IMR-90 (cell line): ENCODE measurements around the gene SLC9C2.

Source experiments
- POLR2A ChIP-seq: IDR thresholded peaks from 2 replicates; pipeline ENCODE4 v1.6.1; 2012; ENCODE audit warnings: mild to moderate bottlenecking, low read depth, low read length
- RAD21 ChIP-seq: IDR thresholded peaks from 2 replicates; pipeline ENCODE4 v1.6.1; 2012; ENCODE audit warnings: low read length, improper control_type of control experiment
- SMC3 ChIP-seq: fragments of 150-350 bp; IDR thresholded peaks from 2 replicates; pipeline ENCODE4 v1.6.1; 2016; ENCODE audit warnings: low read depth, mild to moderate bottlenecking, antibody characterized with exemption, low read length, moderate library complexity
- TF ChIP-seq, protein P1 (sequence below): conservative IDR thresholded peaks from 2 replicates; pipeline ENCODE4 v1.5.1; 2012; ENCODE audit warnings: mild to moderate bottlenecking, low read depth, low read length, improper control_type of control experiment

DNA sequence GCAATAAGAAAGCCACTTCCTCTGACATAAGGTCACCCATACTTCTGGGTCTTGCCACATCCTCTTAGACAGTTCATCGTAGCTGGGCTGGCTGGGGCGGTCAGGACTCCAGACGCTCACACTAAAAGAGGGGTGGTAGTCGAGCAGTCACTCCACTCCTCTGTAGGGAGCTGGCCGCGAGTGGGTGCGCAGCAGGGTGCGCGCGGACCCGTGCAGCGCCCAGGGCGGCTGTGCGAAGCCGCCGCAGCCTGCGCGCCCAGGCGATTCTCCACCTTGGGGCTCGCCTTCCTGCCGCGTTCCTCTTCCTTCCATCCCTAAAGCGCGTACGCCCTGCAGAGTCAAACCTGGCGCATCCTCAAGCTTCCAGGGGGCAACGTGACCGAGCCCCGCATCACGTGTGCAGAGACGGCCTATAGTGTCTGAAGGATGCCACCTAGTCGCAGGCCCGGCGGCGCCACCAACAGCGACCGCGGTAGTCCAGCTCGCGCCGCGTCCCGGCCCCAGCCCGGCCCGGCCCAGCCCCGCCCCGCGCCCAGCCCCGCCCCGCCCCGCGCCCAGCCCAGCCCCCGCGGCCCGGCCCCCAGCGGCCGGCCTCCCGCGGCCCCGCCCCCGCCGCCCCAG lies 126.1 kb downstream of the SLC9C2 start:
- TF ChIP-seq POLR2A (peak; percentile 37; the same call in 1 of the 2 replicates), RAD21 (no peak), SMC3 (no peak)
- TF ChIP-seq, protein P1, sequence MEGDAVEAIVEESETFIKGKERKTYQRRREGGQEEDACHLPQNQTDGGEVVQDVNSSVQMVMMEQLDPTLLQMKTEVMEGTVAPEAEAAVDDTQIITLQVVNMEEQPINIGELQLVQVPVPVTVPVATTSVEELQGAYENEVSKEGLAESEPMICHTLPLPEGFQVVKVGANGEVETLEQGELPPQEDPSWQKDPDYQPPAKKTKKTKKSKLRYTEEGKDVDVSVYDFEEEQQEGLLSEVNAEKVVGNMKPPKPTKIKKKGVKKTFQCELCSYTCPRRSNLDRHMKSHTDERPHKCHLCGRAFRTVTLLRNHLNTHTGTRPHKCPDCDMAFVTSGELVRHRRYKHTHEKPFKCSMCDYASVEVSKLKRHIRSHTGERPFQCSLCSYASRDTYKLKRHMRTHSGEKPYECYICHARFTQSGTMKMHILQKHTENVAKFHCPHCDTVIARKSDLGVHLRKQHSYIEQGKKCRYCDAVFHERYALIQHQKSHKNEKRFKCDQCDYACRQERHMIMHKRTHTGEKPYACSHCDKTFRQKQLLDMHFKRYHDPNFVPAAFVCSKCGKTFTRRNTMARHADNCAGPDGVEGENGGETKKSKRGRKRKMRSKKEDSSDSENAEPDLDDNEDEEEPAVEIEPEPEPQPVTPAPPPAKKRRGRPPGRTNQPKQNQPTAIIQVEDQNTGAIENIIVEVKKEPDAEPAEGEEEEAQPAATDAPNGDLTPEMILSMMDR: no peak
